ENCODE results near the gene PAFAH2.

The PAFAH2 gene

DNA sequence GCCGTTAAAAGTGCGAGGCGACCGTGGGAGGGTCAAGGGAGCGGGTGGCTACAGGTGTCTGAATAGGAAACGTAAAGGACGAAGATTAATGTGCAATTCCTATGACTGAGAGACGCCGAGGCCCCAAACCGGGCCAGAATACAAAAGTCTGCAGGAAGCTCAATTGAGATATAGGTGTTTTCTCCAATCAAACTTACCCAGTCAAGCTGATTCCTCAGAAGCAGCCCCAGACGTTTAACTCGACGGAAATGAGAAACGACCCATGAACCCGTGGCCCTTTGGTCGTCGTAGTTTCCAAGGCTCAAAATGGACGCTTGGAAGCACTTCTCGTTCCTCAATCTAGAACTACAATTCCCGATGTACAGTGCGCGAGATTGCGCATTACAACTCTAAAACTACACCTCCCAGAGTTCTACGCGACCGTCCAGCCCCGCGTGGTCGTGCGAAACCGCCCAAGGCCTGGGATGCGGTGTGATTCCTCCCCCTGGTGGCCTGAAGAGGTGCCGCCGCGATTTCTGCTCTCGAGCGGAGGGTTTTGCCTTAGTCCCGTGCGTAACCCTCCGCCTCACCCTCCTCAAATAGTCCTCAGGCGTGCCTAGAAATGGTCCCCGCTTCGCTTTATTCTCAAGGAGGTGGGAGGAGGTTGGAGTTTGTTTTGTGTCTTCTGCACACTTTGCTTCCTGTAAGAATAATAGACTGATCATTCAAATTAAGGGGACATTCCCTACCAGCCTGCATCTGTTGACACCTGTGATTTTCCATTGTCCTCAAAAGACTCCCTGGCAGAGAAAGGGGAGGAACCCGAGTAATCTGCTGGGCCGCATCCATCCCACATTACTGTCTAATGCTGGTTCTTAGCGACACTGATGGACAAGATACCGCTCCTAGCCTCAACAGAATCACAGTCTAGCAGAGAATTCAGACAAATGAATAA lies at the start of gene PAFAH2:
TSS of gene PAFAH2 (minus strand) at position 236 of the 934 bp plus-strand sequence. CDS start 7,247 bp downstream, outside the sequence.
- DNase-seq: peak; percentile 64 to 99 (median 95)

DNA sequence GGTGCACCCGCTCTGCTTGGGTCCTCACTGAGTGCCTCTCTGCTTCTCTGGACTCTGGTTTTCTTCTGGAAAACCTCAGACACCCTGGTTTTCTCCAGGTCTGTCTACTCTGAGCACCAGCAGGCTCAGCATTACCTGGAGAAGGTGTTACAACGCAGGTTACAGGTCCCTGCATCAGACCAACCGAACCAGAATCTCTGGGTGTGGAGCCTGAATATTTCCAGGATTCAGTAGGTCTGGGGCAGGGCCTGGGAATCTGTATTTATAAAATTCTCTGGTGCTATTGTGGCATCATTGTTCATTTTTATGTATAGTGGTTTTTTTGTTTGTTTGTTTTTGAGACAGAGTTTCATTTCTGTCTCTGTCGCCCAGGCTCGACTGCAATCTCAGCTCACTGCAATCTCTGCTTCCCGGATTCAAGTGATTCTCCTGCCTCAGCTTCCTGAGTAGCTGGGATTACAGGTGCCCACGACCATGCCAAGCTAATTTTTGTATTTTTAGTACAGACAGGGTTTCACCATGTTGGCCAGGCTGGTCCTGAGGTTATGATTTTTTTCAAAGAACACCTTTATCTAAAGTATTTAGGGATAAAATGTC lies 49.5 kb upstream of the PAFAH2 start:
- DNase-seq: no peak

DNA sequence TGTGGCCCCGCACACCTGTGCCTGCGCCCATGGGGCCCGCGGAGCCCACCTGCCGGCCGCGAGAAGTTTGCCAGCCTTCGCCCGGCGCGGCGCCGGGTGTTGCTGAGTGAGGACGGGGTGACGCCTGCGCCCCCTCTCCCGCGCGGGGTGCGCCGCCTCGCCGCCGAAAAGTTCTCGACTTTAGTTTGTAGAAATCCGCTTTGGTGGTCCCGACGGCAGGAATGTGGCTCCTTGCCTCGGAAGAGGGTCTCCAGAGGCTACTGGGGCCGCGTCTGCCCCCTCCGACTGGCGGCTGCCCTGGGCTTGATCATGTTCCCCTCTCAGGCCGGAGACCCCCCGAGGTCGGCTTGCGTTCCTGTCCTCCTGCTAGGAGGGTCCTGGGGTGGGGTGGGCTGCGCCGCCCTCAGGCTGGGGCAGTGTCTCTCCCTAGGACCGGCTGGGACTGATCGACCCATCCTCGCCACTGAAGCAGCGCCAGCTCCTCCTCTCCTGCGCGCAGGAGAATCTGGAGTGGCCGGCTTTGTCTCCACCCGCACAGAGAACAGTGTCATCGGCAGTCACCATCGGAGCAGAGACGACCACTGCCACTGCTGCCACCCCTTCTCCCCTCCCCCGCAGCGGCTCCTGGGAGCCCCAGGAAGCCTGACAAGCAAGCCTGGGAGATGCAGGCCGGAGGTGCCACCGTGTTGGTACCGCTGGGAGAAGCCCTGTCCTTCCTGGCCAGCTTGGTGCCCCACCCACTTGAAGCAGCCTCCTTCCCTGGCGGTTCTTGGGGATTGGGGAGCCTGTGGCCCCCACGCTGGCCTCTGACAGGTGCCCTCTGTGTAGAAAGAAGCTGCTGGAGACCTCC lies 48.6 kb upstream of the PAFAH2 start:
- no peak for DNase-seq

DNA sequence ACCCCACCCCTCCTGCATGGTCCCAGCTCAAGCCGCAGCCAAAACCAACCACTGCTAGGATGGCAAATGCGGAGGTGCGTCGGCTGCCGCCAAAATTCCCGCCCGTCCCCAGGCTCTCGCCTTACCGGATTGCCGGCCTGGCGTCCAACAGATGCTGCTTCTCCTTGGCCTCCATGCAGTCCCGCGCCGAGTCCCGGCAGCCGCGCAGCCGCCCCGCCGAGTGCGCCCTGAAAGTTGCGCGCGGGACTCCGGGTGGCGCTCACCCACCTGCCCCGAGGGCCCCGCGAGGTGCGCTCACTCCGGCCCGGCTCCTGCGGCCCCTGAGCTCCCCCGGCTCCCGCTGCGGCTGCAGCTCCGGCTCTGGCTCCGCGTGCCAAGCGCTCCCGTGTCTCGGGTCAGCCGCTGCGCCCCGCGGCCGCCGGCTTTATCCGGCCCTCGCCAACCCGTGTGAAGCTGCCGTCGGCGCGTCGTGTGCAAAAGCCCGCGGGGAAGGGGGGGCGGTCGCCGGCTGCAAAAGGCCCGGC lies 47.9 kb upstream of the PAFAH2 start, which contains the start of gene SLC30A2:
TSS of gene SLC30A2 (minus strand) at position 397 of the 524 bp plus-strand sequence. CDS start at position 175, 222 bp downstream.
- no peak for DNase-seq

DNA sequence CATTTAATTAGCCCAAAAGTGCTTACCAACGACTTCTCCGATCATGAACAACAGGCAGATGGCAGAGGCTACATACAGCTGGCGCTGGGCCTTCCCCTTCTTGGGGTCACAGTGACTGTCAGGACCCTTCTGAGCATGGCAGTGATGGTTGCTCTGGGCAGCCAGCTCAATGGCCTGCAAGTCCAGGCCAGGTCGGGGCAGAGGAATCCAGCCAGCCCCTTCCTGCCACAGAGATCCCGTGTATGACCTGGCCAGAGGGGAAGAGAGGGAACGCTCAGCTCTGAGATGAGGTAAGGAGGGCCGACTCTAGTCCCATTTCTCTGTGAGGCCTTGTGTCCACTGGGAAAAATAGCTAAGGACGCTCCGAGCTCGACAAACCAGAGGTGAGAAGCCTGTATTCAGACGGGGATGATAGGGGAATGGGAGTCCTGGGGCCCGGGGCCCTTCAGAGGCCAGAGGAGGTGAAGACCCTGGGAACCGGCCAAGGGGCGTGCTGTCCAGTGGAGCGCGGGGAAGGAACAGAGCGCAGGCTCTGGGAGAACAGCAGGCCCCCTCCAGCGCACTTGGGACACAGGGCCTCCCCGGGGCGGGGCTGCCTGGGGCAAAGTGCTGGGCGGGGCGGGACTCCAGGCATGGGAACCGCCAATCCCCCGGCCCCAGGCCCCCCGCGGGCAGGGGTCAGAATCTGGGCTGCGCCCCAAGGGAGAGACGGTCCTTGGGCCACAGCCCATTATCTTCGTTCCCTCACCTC lies 47.3 kb upstream of the PAFAH2 start:
- DNase-seq: no peak

DNA sequence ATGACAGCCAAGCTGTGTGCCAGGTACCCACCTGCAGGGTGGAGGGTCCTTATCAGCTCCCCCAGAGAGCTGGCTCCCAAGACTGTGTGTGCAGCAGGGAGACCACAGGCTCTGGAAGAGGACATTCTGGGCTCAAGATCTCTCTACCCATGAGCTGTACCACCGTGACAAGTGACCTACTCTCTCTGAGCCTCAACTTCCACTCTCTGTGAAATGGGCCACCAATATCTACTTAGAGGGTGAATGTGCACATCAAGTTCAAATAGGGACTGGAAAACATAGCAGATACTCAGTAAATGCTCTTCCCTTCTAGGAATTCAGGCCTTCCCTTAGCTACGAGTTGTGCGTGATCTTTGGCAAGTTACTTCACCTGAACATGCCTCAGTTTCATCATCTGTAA lies 46.6 kb upstream of the PAFAH2 start:
- DNase-seq: no peak

DNA sequence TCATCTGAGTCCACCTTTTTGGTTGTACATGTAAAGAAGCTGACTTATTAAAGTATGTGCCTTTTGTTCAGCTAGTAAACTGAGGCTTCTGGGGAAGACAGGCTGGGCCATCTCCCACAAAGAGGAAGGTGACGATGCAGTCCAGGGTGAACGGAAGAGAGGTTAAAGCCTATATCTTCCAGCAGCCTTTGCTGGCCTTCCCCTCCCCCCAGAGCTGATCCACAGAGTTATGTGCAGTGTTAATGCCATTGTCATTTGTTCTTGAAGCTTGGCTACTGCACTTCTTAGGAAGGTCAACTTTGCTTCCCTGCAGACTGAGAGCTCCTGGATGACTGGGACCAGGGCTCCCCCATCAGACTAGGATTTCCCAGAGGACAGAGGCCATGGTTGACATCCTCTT lies 45.9 kb upstream of the PAFAH2 start:
- DNase-seq: no peak

DNA sequence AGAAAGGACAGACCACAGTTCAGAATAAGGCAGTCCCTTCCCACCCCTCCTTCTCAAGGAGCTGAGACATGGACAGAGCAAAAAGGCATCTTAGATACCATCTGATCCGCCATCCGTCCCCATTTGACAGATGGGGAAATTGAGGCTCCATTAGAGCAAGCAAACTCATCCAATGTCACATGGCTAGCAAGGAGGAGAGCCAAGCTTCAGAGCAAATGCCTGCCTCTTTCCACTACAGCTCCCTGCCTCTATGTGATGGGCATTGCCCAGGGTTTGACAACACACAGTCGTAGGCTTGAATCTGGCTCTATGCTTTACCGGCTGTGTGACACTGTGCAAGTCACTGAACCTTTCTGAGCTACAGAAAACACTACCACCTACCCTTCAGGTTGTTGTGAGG lies 44.1 kb upstream of the PAFAH2 start:
- DNase-seq: no peak

DNA sequence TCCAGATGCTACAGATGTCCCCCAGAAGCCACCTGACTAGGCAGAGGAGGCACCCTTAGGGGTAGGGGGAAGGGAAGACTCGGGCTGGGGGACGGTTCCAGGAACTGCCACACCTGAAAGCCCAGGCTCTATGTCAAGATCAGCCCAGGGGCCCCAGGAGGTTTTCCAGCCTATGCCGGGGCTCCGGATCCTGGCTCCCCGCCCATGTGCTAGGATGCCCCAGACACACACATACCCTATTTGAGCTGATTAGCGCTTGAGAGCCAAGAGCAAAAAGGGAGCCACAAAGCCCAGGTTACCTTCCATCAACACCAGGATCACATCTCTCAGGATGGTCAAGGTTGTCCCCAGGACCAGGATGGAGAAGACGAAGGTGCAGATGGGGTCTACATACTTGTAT lies 43.5 kb upstream of the PAFAH2 start:
- no peak for DNase-seq

DNA sequence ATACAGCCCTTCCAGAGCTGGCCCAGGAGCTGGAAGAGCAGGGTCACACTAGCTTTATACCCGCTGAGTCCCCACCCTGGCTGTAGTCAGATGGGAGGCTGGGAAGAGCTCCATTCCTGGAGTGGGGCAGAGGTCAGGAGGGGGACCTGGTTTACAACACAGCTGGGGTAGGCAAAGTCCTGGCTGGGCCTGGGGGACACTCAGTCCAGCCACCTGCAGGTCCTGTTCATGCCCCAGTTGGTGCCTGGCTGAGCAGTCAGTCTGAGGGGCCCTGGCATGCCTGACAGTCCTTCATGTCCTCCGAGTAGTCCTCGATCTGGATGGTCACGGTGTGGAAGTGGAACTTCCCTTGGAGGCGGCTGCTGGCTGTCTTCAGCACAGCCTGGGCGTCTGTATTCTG lies 41.0 kb upstream of the PAFAH2 start:
- no peak for DNase-seq

DNA sequence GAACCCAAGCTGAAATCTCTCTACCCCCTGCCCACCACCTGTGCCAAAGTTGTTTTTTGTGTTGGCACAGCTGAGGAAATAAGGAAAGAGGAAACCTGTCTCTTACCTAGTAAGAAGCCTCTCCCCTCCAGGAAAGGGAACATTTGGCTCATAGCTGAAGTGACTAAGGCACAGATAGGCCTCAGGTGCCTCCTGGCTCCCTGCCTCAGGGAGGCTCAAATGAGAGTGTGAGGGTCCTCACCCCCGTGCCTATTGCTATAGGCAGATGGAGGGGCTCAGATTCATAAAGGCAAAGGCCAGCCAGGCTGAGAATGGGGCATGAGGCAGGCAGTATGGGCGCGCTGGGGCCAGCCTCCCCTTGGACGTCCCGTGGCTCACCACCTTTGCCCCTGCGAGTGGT lies 40.6 kb upstream of the PAFAH2 start:
- no peak for DNase-seq

DNA sequence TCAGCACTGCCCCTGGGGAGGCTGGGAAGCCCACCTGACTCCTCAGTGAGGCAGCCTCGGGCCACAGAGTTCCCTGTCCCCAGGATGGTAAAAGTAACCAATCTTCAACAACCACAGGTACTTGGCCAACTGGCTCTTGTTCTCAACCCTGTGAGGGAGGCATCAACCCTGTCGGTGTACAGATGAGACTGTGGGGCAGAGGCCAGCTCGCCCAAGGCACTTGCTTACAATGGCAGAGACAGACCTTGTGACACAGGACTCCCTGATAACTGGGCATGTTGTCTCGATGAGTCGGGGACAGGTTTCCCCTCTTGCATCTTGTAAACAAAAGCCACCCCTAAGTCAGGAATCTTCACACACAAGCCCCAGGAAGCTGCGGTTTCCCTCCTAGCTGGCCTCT lies 40.0 kb upstream of the PAFAH2 start:
- no peak for DNase-seq

DNA sequence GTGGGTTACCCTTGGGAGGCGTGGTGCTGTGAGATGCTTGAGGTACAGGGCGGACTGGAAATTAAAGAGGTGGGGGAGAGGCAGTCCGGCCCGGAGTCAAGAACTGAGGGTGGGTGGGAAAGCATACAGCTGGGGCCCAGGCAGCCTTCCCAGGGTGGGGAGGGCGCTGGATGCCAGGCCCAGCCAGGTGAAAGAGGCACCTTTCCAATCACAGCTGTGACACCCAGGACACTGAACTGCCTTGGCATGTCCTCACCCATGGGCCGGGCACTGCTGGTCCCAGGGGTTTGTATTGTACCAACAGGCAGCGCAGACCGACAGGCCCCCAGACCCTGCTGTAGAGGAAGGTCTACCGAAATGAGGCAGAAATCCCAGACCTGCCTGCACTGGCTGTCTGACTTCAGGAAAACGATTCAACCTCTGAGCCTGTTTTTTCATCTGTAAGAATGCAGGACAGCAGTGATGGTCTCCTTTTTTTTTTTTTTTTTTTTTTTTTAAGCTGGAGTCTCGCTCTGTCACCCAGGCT lies 39.0 kb upstream of the PAFAH2 start:
- no peak for DNase-seq

DNA sequence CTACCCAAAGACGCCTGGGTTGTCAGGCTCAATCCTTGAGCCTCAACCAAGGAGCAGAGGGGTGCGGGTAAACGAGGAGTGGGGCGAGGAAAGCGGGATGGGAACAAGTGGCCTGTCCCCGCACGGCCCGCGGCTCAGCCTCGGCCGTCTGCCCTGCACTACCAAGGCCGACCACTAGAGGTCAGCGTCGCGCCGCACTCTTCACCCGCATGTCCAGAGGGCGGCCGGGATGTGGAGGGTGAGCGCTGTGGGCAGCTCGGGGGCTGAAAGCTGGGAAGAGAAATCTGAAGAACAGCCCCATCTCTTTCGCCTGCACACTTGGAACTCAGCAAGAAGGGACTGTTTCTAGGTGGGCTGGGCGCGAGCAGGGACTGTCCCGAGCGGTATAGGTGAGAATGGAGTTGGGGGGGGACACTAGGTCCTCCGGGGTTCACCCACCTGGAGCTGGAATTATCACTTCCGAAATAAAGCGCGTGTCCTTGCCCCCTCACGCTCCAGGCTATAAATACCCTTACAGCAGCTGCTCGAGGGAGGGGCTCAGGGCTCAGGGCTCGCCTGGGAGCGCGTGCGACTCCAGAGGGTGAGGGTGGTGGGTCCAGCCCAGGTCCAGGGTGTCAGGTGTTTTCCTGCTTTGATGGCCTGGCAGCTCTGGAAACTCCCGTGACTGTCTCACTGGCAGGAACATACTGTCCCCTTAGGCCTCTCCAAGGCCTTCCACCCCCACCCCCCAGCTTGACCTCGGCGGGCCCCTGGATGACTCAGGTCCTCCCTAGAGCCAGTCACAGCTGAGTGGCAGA lies 38.3 kb upstream of the PAFAH2 start:
- peak in 50 of 56 donors; percentile 18 to 87 (median 64) for DNase-seq

DNA sequence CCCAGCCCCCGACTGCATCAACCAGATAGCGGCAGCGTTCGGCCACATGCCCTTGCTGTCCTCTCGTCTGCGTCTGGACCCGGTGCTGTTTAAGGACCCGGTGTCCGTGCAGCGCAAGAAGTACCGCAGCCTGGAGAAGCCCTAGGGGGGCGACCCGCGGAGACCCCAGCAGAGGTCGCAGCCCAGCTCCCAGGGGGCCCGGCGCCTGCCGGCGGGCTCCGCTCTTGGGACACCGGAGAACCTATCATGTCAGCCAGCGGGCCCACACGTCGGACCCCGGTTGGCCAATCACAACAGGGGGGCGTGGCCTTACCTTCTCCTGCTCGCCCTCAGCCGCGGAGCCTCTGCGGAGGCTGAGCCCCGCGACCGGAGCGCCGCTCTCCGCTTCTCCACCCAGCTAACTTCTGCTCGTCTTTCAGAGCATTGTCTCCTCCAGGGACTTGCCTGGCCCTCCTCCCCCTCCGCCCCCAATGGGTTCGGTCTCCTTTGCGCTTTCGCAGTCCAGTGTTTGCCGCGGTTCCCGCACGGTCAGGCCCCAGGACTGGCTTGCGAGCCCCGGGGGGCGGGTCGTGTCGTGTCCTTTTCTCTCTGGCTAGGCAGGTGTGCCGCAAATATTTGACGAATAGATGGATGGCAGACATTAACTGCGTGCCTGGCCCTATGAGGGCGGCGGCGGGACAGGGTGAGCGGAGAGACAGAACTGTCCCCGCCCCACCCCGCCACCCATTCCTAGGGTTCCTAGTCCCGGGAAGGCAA lies 37.5 kb upstream of the PAFAH2 start:
- peak; percentile 35 to 96 (median 87) for DNase-seq

DNA sequence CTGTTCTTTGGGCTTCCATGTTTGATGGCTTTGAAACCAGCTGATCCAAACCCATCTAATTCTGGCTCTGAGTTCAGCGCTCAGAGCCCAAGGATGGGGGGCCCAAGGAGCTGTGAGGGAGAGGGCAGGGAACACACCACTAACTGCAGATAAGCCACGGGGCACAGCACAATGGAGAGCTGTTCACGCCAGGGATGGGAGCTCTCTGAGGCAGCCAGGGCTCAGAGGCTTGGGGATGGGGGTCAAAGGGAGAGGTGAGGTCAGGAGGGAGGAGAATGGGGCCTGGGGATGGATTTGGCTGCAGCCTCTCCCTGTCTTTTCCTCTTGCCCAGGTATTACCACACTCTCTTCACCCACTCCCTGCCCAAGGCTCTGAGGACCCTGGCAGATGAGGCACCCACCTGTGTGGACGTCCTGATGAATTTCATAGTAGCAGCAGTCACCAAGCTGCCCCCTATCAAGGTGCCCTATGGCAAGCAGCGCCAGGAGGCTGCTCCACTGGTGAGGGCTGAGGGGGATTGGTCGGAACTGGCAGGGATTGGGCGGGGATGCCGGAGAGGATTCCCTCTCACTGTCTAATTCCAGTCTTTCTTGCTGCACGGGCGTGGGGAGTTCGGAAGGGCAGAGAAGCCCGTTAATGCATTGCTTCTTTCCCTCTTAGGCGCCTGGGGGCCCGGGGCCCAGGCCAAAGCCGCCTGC lies 36.8 kb upstream of the PAFAH2 start:
- no peak for DNase-seq

DNA sequence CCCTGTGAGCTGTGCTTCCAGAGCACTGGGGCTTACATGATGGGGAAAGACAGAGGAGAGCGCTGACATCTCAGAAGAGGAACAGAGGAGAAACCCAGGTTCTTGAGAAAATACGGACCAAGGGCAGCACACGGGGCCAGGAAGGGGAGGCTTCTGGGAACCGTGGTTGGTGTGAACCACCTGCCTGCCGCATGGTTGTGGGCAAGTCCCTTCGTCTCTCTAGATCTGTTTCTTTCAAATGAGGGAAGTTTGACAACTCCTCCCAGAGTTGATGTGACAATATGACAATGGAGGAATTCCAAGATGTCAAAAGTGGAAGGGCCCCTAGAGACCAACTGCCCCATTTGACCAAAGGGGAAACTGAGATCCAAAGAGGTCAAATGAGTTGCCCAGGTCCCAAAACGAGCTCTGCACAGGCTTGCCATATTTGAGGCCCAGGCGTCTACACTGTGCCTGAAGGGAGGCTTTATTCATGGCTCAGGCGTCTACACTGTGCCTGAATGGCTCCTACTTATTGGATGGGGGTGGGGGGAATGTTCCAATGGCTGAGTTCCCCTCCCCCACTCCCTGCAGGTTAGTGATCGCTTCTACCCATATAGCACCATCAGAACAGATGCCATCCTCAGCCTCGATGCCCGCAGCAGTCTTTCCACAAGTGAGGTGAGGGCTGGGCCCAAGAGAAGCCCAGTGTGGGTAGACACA lies 34.9 kb upstream of the PAFAH2 start:
- no peak for DNase-seq
